Neural cell (in vitro differentiated cells): ENCODE results near the gene FAM53C. TPM values are rescaled to one million over a fixed set of nuclear protein-coding genes. Genes with fewer than 3 reads are reported as not detected.

Experiments
- H2AFZ ChIP-seq: fragments of 200-600, 300-800 bp; sonication (generic), shearing (Covaris generic); 2 replicates; pipeline ENCODE4 v1.6.0; 2014; ENCODE audit warnings: low read depth, mild to moderate bottlenecking, antibody characterized with exemption, low read length, moderate library complexity
- H3F3A ChIP-seq: fragments of 200-600 bp; shearing (Covaris generic); 2 replicates; pipeline ENCODE4 v1.6.1; 2016; ENCODE audit warnings: mild to moderate bottlenecking, moderate library complexity, mixed read lengths, antibody characterized with exemption, low read length; ENCODE audit not compliant: insufficient read depth, poor library complexity, severe bottlenecking
- H3K27ac ChIP-seq: fragments of 200-600, 300-800 bp; sonication (generic), shearing (Covaris generic); 2 replicates; pipeline ENCODE4 v1.5.1; 2014; ENCODE audit warnings: mild to moderate bottlenecking, low read length, moderate library complexity
- H3K27me3 ChIP-seq: fragments of 300-800, 200-600 bp; sonication (generic), shearing (Covaris generic); 2 replicates; pipeline ENCODE4 v1.6.0; 2014; ENCODE audit warnings: mild to moderate bottlenecking, low read depth, low read length, moderate library complexity; ENCODE audit not compliant: insufficient read depth
- H3K36me3 ChIP-seq: fragments of 300-800, 200-600 bp; sonication (generic), shearing (Covaris generic); 2 replicates; pipeline ENCODE4 v1.5.1; 2014; ENCODE audit warnings: mild to moderate bottlenecking, antibody characterized with exemption, low read length, moderate library complexity; ENCODE audit not compliant: insufficient read depth
- H3K4me2 ChIP-seq: fragments of 300-800, 200-600 bp; sonication (generic), shearing (Covaris generic); 2 replicates; pipeline ENCODE4 v1.6.0; 2014; ENCODE audit warnings: mild to moderate bottlenecking, low read length
- H3K4me3 ChIP-seq: fragments of 300-800, 200-600 bp; sonication (generic), shearing (Covaris generic); 2 replicates; pipeline ENCODE4 v1.5.1; 2014; ENCODE audit warnings: mild to moderate bottlenecking, low read length, moderate library complexity
- H3K79me2 ChIP-seq: fragments of 200-600 bp; shearing (Covaris generic); replicated peaks from 2 replicates; pipeline ENCODE4 v1.6.0; 2014; ENCODE audit warnings: mild to moderate bottlenecking, low read length, moderate library complexity; ENCODE audit not compliant: insufficient read depth
- H3K9ac ChIP-seq: fragments of 300-800, 200-600 bp; sonication (generic), shearing (Covaris generic); 2 replicates; pipeline ENCODE4 v1.6.1; 2016; ENCODE audit warnings: mild to moderate bottlenecking, low read length, mixed read lengths
- H3K9me2 ChIP-seq: fragments of 200-600 bp; shearing (Covaris generic); 2 replicates; pipeline ENCODE4 v1.6.1; 2016; ENCODE audit warnings: mild to moderate bottlenecking, low read length, mixed read lengths; ENCODE audit not compliant: insufficient read depth
- H3K9me3 ChIP-seq: fragments of 200-600, 300-800 bp; sonication (generic), shearing (Covaris generic); 2 replicates; pipeline ENCODE4 v1.6.1; 2016; ENCODE audit warnings: mild to moderate bottlenecking, mixed run types, low read length, moderate library complexity, mixed read lengths
- H4K20me1 ChIP-seq: fragments of 200-600 bp; shearing (Covaris generic); 2 replicates; pipeline ENCODE4 v1.6.1; 2016; ENCODE audit warnings: mild to moderate bottlenecking, mixed run types; ENCODE audit not compliant: insufficient read depth
- CTCF ChIP-seq: fragments of 450-650 bp; IDR thresholded peaks from 2 replicates; pipeline ENCODE4 v1.5.1; 2014; ENCODE audit warnings: antibody characterized with exemption, mild to moderate bottlenecking, moderate library complexity; ENCODE audit not compliant: poor library complexity, severe bottlenecking
- EP300 ChIP-seq: fragments of 450-650 bp; conservative IDR thresholded peaks from 2 replicates; pipeline ENCODE4 v1.6.1; 2014; ENCODE audit warnings: antibody characterized with exemption, mild to moderate bottlenecking, moderate library complexity; ENCODE audit not compliant: poor library complexity, severe bottlenecking
- EZH2 ChIP-seq: fragments of 200-600, 300-800 bp; shearing (Covaris generic), sonication (generic); IDR thresholded peaks from 2 replicates; pipeline ENCODE4 v1.6.1; 2014; ENCODE audit warnings: antibody characterized with exemption, low read length, borderline replicate concordance, mild to moderate bottlenecking; ENCODE audit not compliant: insufficient read depth, poor library complexity, severe bottlenecking
- MXI1 ChIP-seq: fragments of 450-650 bp; conservative IDR thresholded peaks from 2 replicates; pipeline ENCODE4 v1.6.1; 2014; ENCODE audit warnings: antibody characterized with exemption, mild to moderate bottlenecking; ENCODE audit not compliant: poor library complexity, severe bottlenecking
- POLR2AphosphoS5 ChIP-seq: IDR thresholded peaks from 2 replicates; pipeline ENCODE4 v1.6.1; 2012
- RAD21 ChIP-seq: fragments of 450-650 bp; conservative IDR thresholded peaks from 2 replicates; pipeline ENCODE4 v1.6.1; 2014; ENCODE audit warnings: antibody characterized with exemption, mild to moderate bottlenecking, moderate library complexity
- REST ChIP-seq: IDR thresholded peaks from 2 replicates; pipeline ENCODE4 v1.6.1; 2012; ENCODE audit warnings: borderline replicate concordance
- SMC3 ChIP-seq: fragments of 450-650 bp; conservative IDR thresholded peaks from 2 replicates; pipeline ENCODE4 v1.6.1; 2014; ENCODE audit warnings: antibody characterized with exemption, mild to moderate bottlenecking, moderate library complexity; ENCODE audit not compliant: poor library complexity
- TAF1 ChIP-seq: IDR thresholded peaks from 2 replicates; pipeline ENCODE4 v1.6.1; 2012; ENCODE audit warnings: low read depth
- polyA plus RNA-seq: library from polyadenylated mRNA; depleted of rRNA; stranded (reverse); fragments of >200 nt; gene quantifications from 2 replicates; pipeline ENCODE4 v1.2.3, GENCODE V29; 2014

The FAM53C gene
- polyA plus RNA-seq, 1 donor from 2014 or later: 44.2 TPM

- no peak overlapping the region for H3K4me3 ChIP-seq
- no peak overlapping the region for H3K27ac ChIP-seq
- no peak overlapping the region for H3K4me2 ChIP-seq
- no peak overlapping the region for H2AFZ ChIP-seq
- H3K79me2 ChIP-seq: no peaks in the 10 kb centered on the region
- TF ChIP-seq MXI1 (no peak), CTCF (no peak), POLR2AphosphoS5 (no peak), SMC3 (no peak), EP300 (no peak), REST (no peak), TAF1 (no peak), EZH2 (no peak), RAD21 (no peak)
- H3K9ac ChIP-seq: no peak overlapping the region
- no peaks in the 10 kb centered on the region for H3K27me3 ChIP-seq
- no peaks in the 10 kb centered on the region for H4K20me1 ChIP-seq
- no peaks in the 10 kb centered on the region for H3K36me3 ChIP-seq
- no peaks in the 10 kb centered on the region for H3F3A ChIP-seq
- no peaks in the 10 kb centered on the region for H3K9me2 ChIP-seq
- no peaks in the 10 kb centered on the region for H3K9me3 ChIP-seq
Measured at GRCh38 chr5:138391859-138392386, 53.9 kb downstream of the FAM53C start.

Other genes with a start within 250 kb of the FAM53C start
- gene NME5, start 198.8 kb upstream of the FAM53C start, polyA plus RNA-seq: 12.8 and 17.0 TPM in 2 replicates
- gene BRD8, start 159.6 kb upstream of the FAM53C start, polyA plus RNA-seq: 96.1 and 118 TPM in 2 replicates
- gene KIF20A, start 159.2 kb upstream of the FAM53C start, polyA plus RNA-seq: 1.9 and 2.1 TPM in 2 replicates
- 40.8 and 52.9 TPM in 2 replicates for gene CDC23, start 124.9 kb upstream of the FAM53C start, polyA plus RNA-seq
- gene GFRA3, start 63.6 kb upstream of the FAM53C start, polyA plus RNA-seq: not detected in 2 replicates
- gene CDC25C, start 6.5 kb upstream of the FAM53C start, polyA plus RNA-seq: 0.71 and 1.3 TPM in 2 replicates
- 58.7 and 60.9 TPM in 2 replicates for gene KDM3B, start 14.4 kb downstream of the FAM53C start, polyA plus RNA-seq
- 146 and 177 TPM in 2 replicates for gene REEP2, start 100.8 kb downstream of the FAM53C start, polyA plus RNA-seq
- gene EGR1, start 127.2 kb downstream of the FAM53C start, polyA plus RNA-seq: 8.9 and 15.6 TPM in 2 replicates
- gene ETF1, start 205.0 kb downstream of the FAM53C start, polyA plus RNA-seq: 56.9 and 62.1 TPM in 2 replicates
- 270 and 280 TPM in 2 replicates for gene HSPA9, start 237.1 kb downstream of the FAM53C start, polyA plus RNA-seq